ENCODE measurements around the gene HAPSTR1. TPM values are rescaled to one million over a fixed set of nuclear protein-coding genes. Genes with fewer than 3 reads are reported as not detected.
"Not testable (repeated sequence)": the region's sequence is repeated elsewhere in the genome, so short reads cannot be mapped to it uniquely, and the experiment has no call there.

Gene HAPSTR1
- polyA plus RNA-seq = 31.4 TPM
- long read RNA-seq, donor 1, full-length matches to known transcripts = 4 of 4 reads
- long read RNA-seq, donor 1, partial matches to known transcripts = 0 of 4 reads
- long read RNA-seq, donor 1, other reads (novel, unspliced or antisense) = 0 of 4 reads
- long read RNA-seq, donor 2, full-length matches to known transcripts = 9 of 66 reads
- long read RNA-seq, donor 2, partial matches to known transcripts = 57 of 66 reads
- long read RNA-seq, donor 2, other reads (novel, unspliced or antisense) = 0 of 66 reads
- long read RNA-seq, donor 3 = 0 reads
- long read RNA-seq, donor 4 = 0 reads
- long read RNA-seq, donor 5, full-length matches to known transcripts = 1 of 1 reads
- long read RNA-seq, donor 5, partial matches to known transcripts = 0 of 1 reads
- long read RNA-seq, donor 5, other reads (novel, unspliced or antisense) = 0 of 1 reads
- long read RNA-seq, donor 6, full-length matches to known transcripts = 8 of 8 reads
- long read RNA-seq, donor 6, partial matches to known transcripts = 0 of 8 reads
- long read RNA-seq, donor 6, other reads (novel, unspliced or antisense) = 0 of 8 reads
- long read RNA-seq, donor 7, full-length matches to known transcripts = 5 of 5 reads
- long read RNA-seq, donor 7, partial matches to known transcripts = 0 of 5 reads
- long read RNA-seq, donor 7, other reads (novel, unspliced or antisense) = 0 of 5 reads
- long read RNA-seq, donor 8, full-length matches to known transcripts = 12 of 12 reads
- long read RNA-seq, donor 8, partial matches to known transcripts = 0 of 12 reads
- long read RNA-seq, donor 8, other reads (novel, unspliced or antisense) = 0 of 12 reads
- long read RNA-seq, donor 9, full-length matches to known transcripts = 2 of 2 reads
- long read RNA-seq, donor 9, partial matches to known transcripts = 0 of 2 reads
- long read RNA-seq, donor 9, other reads (novel, unspliced or antisense) = 0 of 2 reads
- long read RNA-seq, donor 10, full-length matches to known transcripts = 4 of 4 reads
- long read RNA-seq, donor 10, partial matches to known transcripts = 0 of 4 reads
- long read RNA-seq, donor 10, other reads (novel, unspliced or antisense) = 0 of 4 reads
- long read RNA-seq, donor 11, full-length matches to known transcripts = 8 of 8 reads
- long read RNA-seq, donor 11, partial matches to known transcripts = 0 of 8 reads
- long read RNA-seq, donor 11, other reads (novel, unspliced or antisense) = 0 of 8 reads

GRCh38 chr16:9090960-9091866 is at the start of gene HAPSTR1:
TSS of gene HAPSTR1 (plus strand) at chr16:9091644. CDS start at chr16:9092045, 401 bp downstream.
- peak within 1 kb of the TSS; percentile 84 for H3K27ac ChIP-seq (ENCODE audit: low read length)
- DNase-seq = peak; percentile 100
- no CpG with 5 or more reads among the region's 79 CpGs for WGBS (ENCODE audit: insufficient coverage, low lambda C conversion rate)
- H3K4me3 ChIP-seq (ENCODE audit: low read length) = peak within 1 kb of the TSS; percentile 90
- no peaks in the 10 kb centered on the region for H3K9me3 ChIP-seq (ENCODE audit: control insufficient read depth, low read depth, low read length)
- peaks cover 8% of the 10 kb centered on the region for H3K4me1 ChIP-seq (ENCODE audit: control insufficient read depth, insufficient read depth, low read length)
- H3K36me3 ChIP-seq (ENCODE audit: control insufficient read depth, insufficient read depth, low read length) = peaks cover 5% of the 10 kb centered on the region
- H3K27me3 ChIP-seq (ENCODE audit: control insufficient read depth, insufficient read depth, low read length) = no peaks in the 10 kb centered on the region

GRCh38 chr16:9042533-9042932 is 48.9 kb upstream of the HAPSTR1 start:
- Histone ChIP-seq H3K4me3 (ENCODE audit: low read length) (no peak overlapping the region), H3K4me1 (ENCODE audit: control insufficient read depth, insufficient read depth, low read length) (no peaks in the 10 kb centered on the region), H3K27me3 (ENCODE audit: control insufficient read depth, insufficient read depth, low read length) (no peaks in the 10 kb centered on the region), H3K36me3 (ENCODE audit: control insufficient read depth, insufficient read depth, low read length) (no peaks in the 10 kb centered on the region), H3K9me3 (ENCODE audit: control insufficient read depth, low read depth, low read length) (no peaks in the 10 kb centered on the region), H3K27ac (ENCODE audit: low read length) (no peak overlapping the region)
- WGBS (ENCODE audit: insufficient coverage, low lambda C conversion rate) = no CpG with 5 or more reads among the region's 5 CpGs
- no peak for DNase-seq

GRCh38 chr16:9042964-9043680 is 48.3 kb upstream of the HAPSTR1 start:
- no peak overlapping the region for H3K4me3 ChIP-seq (ENCODE audit: low read length)
- H3K9me3 ChIP-seq (ENCODE audit: control insufficient read depth, low read depth, low read length) = no peaks in the 10 kb centered on the region
- H3K27ac ChIP-seq (ENCODE audit: low read length) = no peak overlapping the region
- DNase-seq = no peak
- H3K4me1 ChIP-seq (ENCODE audit: control insufficient read depth, insufficient read depth, low read length) = peaks cover 3% of the 10 kb centered on the region
- no peaks in the 10 kb centered on the region for H3K36me3 ChIP-seq (ENCODE audit: control insufficient read depth, insufficient read depth, low read length)
- no peaks in the 10 kb centered on the region for H3K27me3 ChIP-seq (ENCODE audit: control insufficient read depth, insufficient read depth, low read length)
- WGBS (ENCODE audit: insufficient coverage, low lambda C conversion rate) = 70% methylated on average over 2 of the region's 15 CpGs

GRCh38 chr16:9045562-9045961 is 45.9 kb upstream of the HAPSTR1 start:
- H3K27me3 ChIP-seq (ENCODE audit: control insufficient read depth, insufficient read depth, low read length); H3K4me1 ChIP-seq (ENCODE audit: control insufficient read depth, insufficient read depth, low read length); H3K4me3 ChIP-seq (ENCODE audit: low read length); H3K27ac ChIP-seq (ENCODE audit: low read length); DNase-seq; H3K9me3 ChIP-seq (ENCODE audit: control insufficient read depth, low read depth, low read length); H3K36me3 ChIP-seq (ENCODE audit: control insufficient read depth, insufficient read depth, low read length): not testable (repeated sequence)
- no CpG with 5 or more reads among the region's 3 CpGs for WGBS (ENCODE audit: insufficient coverage, low lambda C conversion rate)

- H3K36me3 ChIP-seq (ENCODE audit: control insufficient read depth, insufficient read depth, low read length) = no peaks in the 10 kb centered on the region
- no CpG with 5 or more reads among the region's 1 CpG for WGBS (ENCODE audit: insufficient coverage, low lambda C conversion rate)
Measured at GRCh38 chr16:9046667-9047055, 44.8 kb upstream of the HAPSTR1 start.

GRCh38 chr16:9047689-9048301 is 43.6 kb upstream of the HAPSTR1 start:
- Histone ChIP-seq H3K27me3 (ENCODE audit: control insufficient read depth, insufficient read depth, low read length) (no peaks in the 10 kb centered on the region), H3K9me3 (ENCODE audit: control insufficient read depth, low read depth, low read length) (no peaks in the 10 kb centered on the region), H3K27ac (ENCODE audit: low read length) (no peak overlapping the region), H3K4me3 (ENCODE audit: low read length) (no peak overlapping the region), H3K36me3 (ENCODE audit: control insufficient read depth, insufficient read depth, low read length) (no peaks in the 10 kb centered on the region), H3K4me1 (ENCODE audit: control insufficient read depth, insufficient read depth, low read length) (peaks cover 6% of the 10 kb centered on the region)
- WGBS (ENCODE audit: insufficient coverage, low lambda C conversion rate) = no CpG with 5 or more reads among the region's 7 CpGs
- peak; percentile 79 to 91 for DNase-seq

More at GRCh38 chr16:9046667-9047055, 44.8 kb upstream of the HAPSTR1 start:
- no peaks in the 10 kb centered on the region for H3K27me3 ChIP-seq (ENCODE audit: control insufficient read depth, insufficient read depth, low read length)
- DNase-seq = no peak
- no peaks in the 10 kb centered on the region for H3K9me3 ChIP-seq (ENCODE audit: control insufficient read depth, low read depth, low read length)
- no peak overlapping the region for H3K27ac ChIP-seq (ENCODE audit: low read length)
- H3K4me3 ChIP-seq (ENCODE audit: low read length) = no peak overlapping the region
- peaks cover 6% of the 10 kb centered on the region for H3K4me1 ChIP-seq (ENCODE audit: control insufficient read depth, insufficient read depth, low read length)

GRCh38 chr16:9048302-9048700 is 43.1 kb upstream of the HAPSTR1 start:
- Histone ChIP-seq H3K4me3 (ENCODE audit: low read length) (no peak overlapping the region), H3K36me3 (ENCODE audit: control insufficient read depth, insufficient read depth, low read length) (no peaks in the 10 kb centered on the region), H3K27ac (ENCODE audit: low read length) (no peak overlapping the region), H3K27me3 (ENCODE audit: control insufficient read depth, insufficient read depth, low read length) (no peaks in the 10 kb centered on the region), H3K9me3 (ENCODE audit: control insufficient read depth, low read depth, low read length) (no peaks in the 10 kb centered on the region), H3K4me1 (ENCODE audit: control insufficient read depth, insufficient read depth, low read length) (peaks cover 6% of the 10 kb centered on the region)
- 100% methylated on average over 1 of the region's 4 CpGs for WGBS (ENCODE audit: insufficient coverage, low lambda C conversion rate)
- no peak for DNase-seq

- Histone ChIP-seq H3K27me3 (ENCODE audit: control insufficient read depth, insufficient read depth, low read length) (no peaks in the 10 kb centered on the region), H3K9me3 (ENCODE audit: control insufficient read depth, low read depth, low read length) (no peaks in the 10 kb centered on the region), H3K27ac (ENCODE audit: low read length) (no peak overlapping the region), H3K4me1 (ENCODE audit: control insufficient read depth, insufficient read depth, low read length) (peaks cover 6% of the 10 kb centered on the region), H3K36me3 (ENCODE audit: control insufficient read depth, insufficient read depth, low read length) (no peaks in the 10 kb centered on the region), H3K4me3 (ENCODE audit: low read length) (no peak overlapping the region)
- DNase-seq = no peak
- WGBS (ENCODE audit: insufficient coverage, low lambda C conversion rate) = no CpG with 5 or more reads among the region's 7 CpGs
Measured at GRCh38 chr16:9049241-9049640, 42.2 kb upstream of the HAPSTR1 start.
